ENCODE data around the gene CLPSL2.

GRCh38 chr6:35739645-35740524 lies 36.5 kb upstream of the CLPSL2 start:
- TF ChIP-seq SIN3A (IDR thresholded peaks at IDR 0.05; ENCODE audit: borderline replicate concordance, insufficient read depth, low read length) (no peak), POLR2AphosphoS5 (IDR thresholded peaks at IDR 0.05; ENCODE audit: low read depth, low read length) (no peak)
